PC-9 (cell line): Measurements from ENCODE around the gene TNFSF18. TPM values are rescaled to one million over a fixed set of nuclear protein-coding genes. Genes with fewer than 3 reads are reported as not detected.
A peak's percentile ranks its signal among the peaks of the same experiment; 100 is the strongest.

Source experiments
- BruUV-seq: library from RNA; stranded (reverse); fragments of 400-500 nt; replicated peaks from 2 replicates; lab custom pipeline; 2021; lab: Mats Ljungman, UMichigan
- CTCF ChIA-PET: fragments of 300-600 bp; sonication (Branson Sonifier 250); formaldehyde crosslinking; loops from one replicate; lab custom pipeline; 2022; ENCODE audit warnings: antibody characterized with exemption; lab: Charles Lee
- POLR2A ChIA-PET: fragments of 300-600 bp; sonication (Branson Sonifier 250); formaldehyde crosslinking; loops from one replicate; lab custom pipeline; 2022; ENCODE audit warnings: antibody characterized with exemption; ENCODE audit not compliant: unreplicated experiment; lab: Charles Lee
- DNase-seq, 2 experiments: peaks; one replicate each; pipeline versions ENCODE4 v3.0.0 to v3.0.0-alpha.2; 2015 to 2022; ENCODE audit warnings: mixed read lengths in 1 of 2
- H2AFZ ChIP-seq: fragments of 200-600 bp; sonication (generic); 2 replicates; pipeline ENCODE4 v1.8.1; 2017; ENCODE audit warnings: antibody characterized with exemption
- H3F3A ChIP-seq: fragments of 200-600 bp; sonication (generic); 2 replicates; pipeline ENCODE4 v1.8.1; 2017; ENCODE audit warnings: antibody characterized with exemption, mild to moderate bottlenecking, low read depth; ENCODE audit not compliant: insufficient read depth
- H3K27ac ChIP-seq: fragments of 200-600 bp; sonication (generic); 2 replicates; pipeline ENCODE4 v1.6.1; 2016; ENCODE audit warnings: mixed run types
- H3K27me3 ChIP-seq: fragments of 200-600 bp; sonication (generic); 2 replicates; pipeline ENCODE4 v1.6.1; 2016; ENCODE audit warnings: low read depth, mixed run types; ENCODE audit not compliant: insufficient read depth
- H3K36me3 ChIP-seq: fragments of 200-600 bp; sonication (generic); 2 replicates; pipeline ENCODE4 v1.6.1; 2016; ENCODE audit warnings: low read depth, mixed run types
- H3K4me1 ChIP-seq: fragments of 200-600 bp; sonication (generic); replicated peaks from 2 replicates; pipeline ENCODE4 v1.6.1; 2016; ENCODE audit warnings: mixed run types; ENCODE audit not compliant: insufficient read depth
- H3K4me2 ChIP-seq: fragments of 200-600 bp; sonication (generic); 2 replicates; pipeline ENCODE4 v1.6.1; 2017; ENCODE audit warnings: mixed run types
- H3K4me3 ChIP-seq: fragments of 200-600 bp; sonication (generic); 2 replicates; pipeline ENCODE4 v1.6.1; 2016; ENCODE audit warnings: mixed run types
- H3K79me2 ChIP-seq: fragments of 200-600 bp; sonication (generic); 2 replicates; pipeline ENCODE4 v1.6.1; 2017; ENCODE audit warnings: low read depth, mixed run types
- H3K9me2 ChIP-seq: fragments of 200-600 bp; sonication (generic); 2 replicates; pipeline ENCODE4 v1.8.1; 2017; ENCODE audit warnings: mild to moderate bottlenecking; ENCODE audit not compliant: insufficient read depth
- H3K9me3 ChIP-seq: fragments of 200-600 bp; sonication (generic); 2 replicates; pipeline ENCODE4 v1.8.1; 2016; ENCODE audit warnings: low read depth; ENCODE audit not compliant: insufficient read depth
- H4K20me1 ChIP-seq: fragments of 200-600 bp; sonication (generic); 2 replicates; pipeline ENCODE4 v1.8.1; 2017; ENCODE audit not compliant: insufficient read depth
- CTCF ChIP-seq: fragments of 200-600 bp; sonication (generic); conservative IDR thresholded peaks from 2 replicates; pipeline ENCODE4 v1.6.1; 2017; ENCODE audit warnings: mixed run types, antibody characterized with exemption, mild to moderate bottlenecking, moderate library complexity
- EZH2 ChIP-seq: fragments of 200-600 bp; sonication (generic); IDR thresholded peaks from 2 replicates; pipeline ENCODE4 v1.8.0; 2017; ENCODE audit warnings: antibody characterized with exemption, low read depth
- intact Hi-C: fragments of 100-400 bp; cut with micrococcal nuclease; formaldehyde crosslinking; loops from one replicate; pipeline ENCODE4 v1.10.0; 2022; ENCODE audit not compliant: unreplicated experiment
- total RNA-seq: library from RNA; stranded (reverse); gene quantifications from 2 replicates; pipeline ENCODE4 v1.2.3, GENCODE V29; 2021

The TNFSF18 gene
- total RNA-seq, 1 experiment from 2014 or later, result 0.81 TPM

- Histone ChIP-seq H3K4me3 (no peak overlapping the region), H3K27me3 (no peaks in the 10 kb centered on the region), H3K9me3 (no peaks in the 10 kb centered on the region; the same call in 1 of the 2 replicates), H2AFZ (no peak overlapping the region), H3F3A (peaks cover 32% of the 10 kb centered on the region), H3K27ac (peak overlapping the region; percentile 87), H3K36me3 (no peaks in the 10 kb centered on the region), H3K4me2 (peak overlapping the region; percentile 53), H4K20me1 (no peaks in the 10 kb centered on the region), H3K4me1 (peaks cover 50% of the 10 kb centered on the region), H3K9me2 (no peaks in the 10 kb centered on the region), H3K79me2 (no peaks in the 10 kb centered on the region)
- BruUV-seq, result no TSS peak
- no peak for TF ChIP-seq EZH2
- TF ChIP-seq CTCF, result no peak
- intact Hi-C loops, result loop anchor here (10.0 kb wide), 2 partner anchors 372 to 1102 kb away; partner anchors contain the start of gene RABGAP1L
- ChIA-PET POLR2A (interaction anchor here (0.6 kb wide), 1 partner anchor 115 kb away, joined by 5 read pairs; no protein-coding TSS in a partner anchor), CTCF (interaction anchor here (0.6 to 0.7 kb wide), 2 partner anchors 62 to 1171 kb away, joined by 4 to 6 read pairs; no protein-coding TSS in a partner anchor)
- peak; percentile 37 to 83 for DNase-seq
These were observed 2.0 kb upstream of the TNFSF18 start for GRCh38 chr1:173052681-173053196.

DNA sequence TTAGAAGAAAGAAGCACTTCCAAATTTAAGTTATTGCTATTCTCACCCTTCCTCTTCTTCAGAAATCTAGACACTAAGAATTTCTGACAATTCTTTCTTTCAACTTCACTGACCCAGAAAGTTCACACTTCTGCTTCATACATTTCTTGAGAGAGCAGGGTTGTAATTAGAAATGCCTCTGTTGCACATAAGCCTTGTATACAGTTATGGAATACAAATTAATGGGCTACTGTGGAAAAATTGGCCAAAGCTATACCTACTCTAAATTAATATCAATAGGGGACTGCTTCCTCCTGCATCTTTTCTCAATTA is 1.5 kb downstream of the TNFSF18 start:
- TF ChIP-seq EZH2 (no peak), CTCF (no peak)
- peaks cover 10% of the 10 kb centered on the region for H3K9me3 ChIP-seq
- no peaks in the 10 kb centered on the region for H4K20me1 ChIP-seq
- POLR2A ChIA-PET, result no interaction called here
- DNase-seq, result no peak
- H3K4me1 ChIP-seq, result peaks cover 33% of the 10 kb centered on the region
- intact Hi-C loops, result no loop called here
- peaks cover 17% of the 10 kb centered on the region for H3F3A ChIP-seq
- no TSS peak for BruUV-seq
- H3K36me3 ChIP-seq, result no peaks in the 10 kb centered on the region
- H2AFZ ChIP-seq, result no peak overlapping the region
- no peak overlapping the region for H3K4me2 ChIP-seq
- H3K27me3 ChIP-seq, result no peaks in the 10 kb centered on the region
- CTCF ChIA-PET, result no interaction called here
- no peak overlapping the region for H3K27ac ChIP-seq
- no peaks in the 10 kb centered on the region for H3K9me2 ChIP-seq
- H3K79me2 ChIP-seq, result no peaks in the 10 kb centered on the region
- no peak overlapping the region for H3K4me3 ChIP-seq

GRCh38 chr1:173048621-173049321 is 2.0 kb downstream of the TNFSF18 start:
- H2AFZ ChIP-seq, result no peak overlapping the region
- TF ChIP-seq CTCF (no peak), EZH2 (no peak)
- H3F3A ChIP-seq, result peaks cover 21% of the 10 kb centered on the region
- H4K20me1 ChIP-seq, result no peaks in the 10 kb centered on the region
- no peaks in the 10 kb centered on the region for H3K27me3 ChIP-seq
- peaks cover 39% of the 10 kb centered on the region for H3K4me1 ChIP-seq
- no peak overlapping the region for H3K4me3 ChIP-seq
- no peak overlapping the region for H3K27ac ChIP-seq
- intact Hi-C loops, result no loop called here
- DNase-seq, result no peak
- ChIA-PET CTCF (no interaction called here), POLR2A (no interaction called here)
- no peaks in the 10 kb centered on the region for H3K9me2 ChIP-seq
- H3K36me3 ChIP-seq, result no peaks in the 10 kb centered on the region
- H3K9me3 ChIP-seq, result peaks cover 10% of the 10 kb centered on the region
- H3K4me2 ChIP-seq, result no peak overlapping the region
- no peaks in the 10 kb centered on the region for H3K79me2 ChIP-seq
- no TSS peak for BruUV-seq
